Mesothelial cell of epicardium (in vitro differentiated cells): Measurements from ENCODE around the gene CAPN11. TPM values are rescaled to one million over a fixed set of nuclear protein-coding genes. Genes with fewer than 3 reads are reported as not detected.

Source experiments
- DNase-seq, 2 experiments: peaks; one replicate each; pipeline ENCODE4 v3.0.0; 2021; ENCODE audit warnings: low spot score in 2 of 2; ENCODE audit not compliant: unreplicated experiment in 2 of 2
- H3K27ac Mint-ChIP-seq: 2 replicates; pipeline ENCODE4 v1.8.0; 2021; ENCODE audit warnings: mixed read lengths
- H3K27me3 Mint-ChIP-seq: 2 replicates; pipeline ENCODE4 v1.8.0; 2021; ENCODE audit warnings: low read depth, mixed read lengths
- H3K36me3 Mint-ChIP-seq: 2 replicates; pipeline ENCODE4 v1.8.0; 2021; ENCODE audit warnings: mixed read lengths
- H3K4me1 Mint-ChIP-seq: 2 replicates; pipeline ENCODE4 v1.8.0; 2021; ENCODE audit warnings: mixed read lengths
- H3K4me3 Mint-ChIP-seq: 2 replicates; pipeline ENCODE4 v1.8.0; 2021; ENCODE audit warnings: mild to moderate bottlenecking, moderate library complexity, mixed read lengths
- H3K9me3 Mint-ChIP-seq: 2 replicates; pipeline ENCODE4 v1.8.0; 2021; ENCODE audit warnings: mixed read lengths
- total RNA-seq: library from RNA; stranded (reverse); gene quantifications from 3 replicates; pipeline ENCODE4 v1.2.1, GENCODE V29; 2021
- TF ChIP-seq, protein P1 (sequence below): fragments of 200-600 bp; sonication (generic); IDR thresholded peaks from one replicate; pipeline ENCODE4 v1.5.0; 2021; ENCODE audit warnings: antibody characterized with exemption; ENCODE audit not compliant: unreplicated experiment

CAPN11 gene
- total RNA-seq, 1 donor from 2014 or later, result not detected

GRCh38 chr6:44177691-44178423, 19.2 kb downstream of the CAPN11 start:
- Mint-ChIP-seq H3K27me3 (no peaks in the 10 kb centered on the region), H3K27ac (peak overlapping the region; percentile 26), H3K4me3 (no peak overlapping the region), H3K36me3 (no peaks in the 10 kb centered on the region), H3K9me3 (no peaks in the 10 kb centered on the region), H3K4me1 (no peaks in the 10 kb centered on the region)
- DNase-seq, result no peak
- TF ChIP-seq, protein P1, sequence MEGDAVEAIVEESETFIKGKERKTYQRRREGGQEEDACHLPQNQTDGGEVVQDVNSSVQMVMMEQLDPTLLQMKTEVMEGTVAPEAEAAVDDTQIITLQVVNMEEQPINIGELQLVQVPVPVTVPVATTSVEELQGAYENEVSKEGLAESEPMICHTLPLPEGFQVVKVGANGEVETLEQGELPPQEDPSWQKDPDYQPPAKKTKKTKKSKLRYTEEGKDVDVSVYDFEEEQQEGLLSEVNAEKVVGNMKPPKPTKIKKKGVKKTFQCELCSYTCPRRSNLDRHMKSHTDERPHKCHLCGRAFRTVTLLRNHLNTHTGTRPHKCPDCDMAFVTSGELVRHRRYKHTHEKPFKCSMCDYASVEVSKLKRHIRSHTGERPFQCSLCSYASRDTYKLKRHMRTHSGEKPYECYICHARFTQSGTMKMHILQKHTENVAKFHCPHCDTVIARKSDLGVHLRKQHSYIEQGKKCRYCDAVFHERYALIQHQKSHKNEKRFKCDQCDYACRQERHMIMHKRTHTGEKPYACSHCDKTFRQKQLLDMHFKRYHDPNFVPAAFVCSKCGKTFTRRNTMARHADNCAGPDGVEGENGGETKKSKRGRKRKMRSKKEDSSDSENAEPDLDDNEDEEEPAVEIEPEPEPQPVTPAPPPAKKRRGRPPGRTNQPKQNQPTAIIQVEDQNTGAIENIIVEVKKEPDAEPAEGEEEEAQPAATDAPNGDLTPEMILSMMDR, result no peak

- no peaks in the 10 kb centered on the region for H3K27me3 Mint-ChIP-seq
- no peaks in the 10 kb centered on the region for H3K9me3 Mint-ChIP-seq
- peak overlapping the region; percentile 4 for H3K27ac Mint-ChIP-seq
- DNase-seq, result no peak
- no peaks in the 10 kb centered on the region for H3K4me1 Mint-ChIP-seq
- TF ChIP-seq, protein P1, result no peak
- no peaks in the 10 kb centered on the region for H3K36me3 Mint-ChIP-seq
- H3K4me3 Mint-ChIP-seq, result no peak overlapping the region
These were observed 19.9 kb downstream of the CAPN11 start for GRCh38 chr6:44178424-44179071.

- Mint-ChIP-seq H3K27ac (peak overlapping the region; percentile 4), H3K27me3 (no peaks in the 10 kb centered on the region), H3K9me3 (no peaks in the 10 kb centered on the region), H3K36me3 (no peaks in the 10 kb centered on the region), H3K4me1 (no peaks in the 10 kb centered on the region), H3K4me3 (no peak overlapping the region)
- TF ChIP-seq, protein P1, result no peak
- DNase-seq, result no peak
These were observed 20.5 kb downstream of the CAPN11 start for GRCh38 chr6:44179072-44179536.

DNA sequence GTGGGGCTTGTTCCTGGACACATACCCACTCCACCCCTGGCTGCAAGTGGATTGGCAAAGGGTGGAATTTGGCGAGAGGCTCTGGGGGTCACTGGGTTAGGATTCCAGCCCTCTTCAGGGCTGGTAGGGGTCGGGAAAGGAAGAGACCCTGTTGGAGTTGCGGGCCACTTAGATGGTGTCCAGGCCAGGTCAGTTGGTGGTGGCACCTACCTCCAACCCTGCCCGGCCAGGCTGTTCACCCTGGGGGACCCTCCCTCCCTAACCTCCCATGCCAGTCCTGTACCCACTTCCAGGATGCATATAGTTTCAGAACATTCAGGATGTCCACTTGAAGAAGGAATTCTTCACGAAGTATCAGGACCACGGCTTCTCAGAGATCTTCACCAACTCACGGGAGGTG, 21.0 kb downstream of the CAPN11 start:
- Mint-ChIP-seq H3K27me3 (no peaks in the 10 kb centered on the region), H3K36me3 (no peaks in the 10 kb centered on the region), H3K4me3 (no peak overlapping the region), H3K9me3 (no peaks in the 10 kb centered on the region), H3K27ac (no peak overlapping the region), H3K4me1 (no peaks in the 10 kb centered on the region)
- TF ChIP-seq, protein P1, result no peak
- DNase-seq, result no peak

DNA sequence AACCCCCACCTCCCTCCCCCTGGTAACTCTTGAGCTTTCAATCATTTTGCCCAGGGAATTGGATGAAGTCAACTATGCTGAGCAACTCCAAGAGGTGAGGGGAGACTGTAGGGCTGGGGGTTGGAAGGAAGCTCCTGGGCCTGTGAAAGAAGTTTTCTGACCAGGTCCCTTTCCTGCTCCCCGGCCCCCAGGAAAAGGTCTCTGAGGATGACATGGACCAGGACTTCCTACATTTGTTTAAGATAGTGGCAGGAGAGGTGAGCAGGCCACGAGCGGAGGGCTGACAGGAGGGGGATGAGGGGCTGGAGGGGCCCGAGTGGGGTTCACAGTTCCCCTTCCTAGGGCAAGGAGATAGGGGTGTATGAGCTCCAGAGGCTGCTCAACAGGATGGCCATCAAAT, 21.8 kb downstream of the CAPN11 start:
- TF ChIP-seq, protein P1, result no peak

More for the DNA sequence above, 21.8 kb downstream of the CAPN11 start:
- no peak overlapping the region for H3K4me3 Mint-ChIP-seq
- no peak overlapping the region for H3K27ac Mint-ChIP-seq
- DNase-seq, result no peak
- H3K9me3 Mint-ChIP-seq, result no peaks in the 10 kb centered on the region
- peaks cover 2% of the 10 kb centered on the region for H3K4me1 Mint-ChIP-seq
- H3K27me3 Mint-ChIP-seq, result no peaks in the 10 kb centered on the region
- no peaks in the 10 kb centered on the region for H3K36me3 Mint-ChIP-seq
